22Rv1 (cell line): ENCODE data around the gene FBXO10.

Experiments
- CTCF ChIP-seq: fragments of 450-650 bp; IDR thresholded peaks from 2 replicates; pipeline ENCODE4 v1.5.1; 2017; ENCODE audit warnings: mild to moderate bottlenecking
- ZFX ChIP-seq: fragments of 450-650 bp; IDR thresholded peaks from 2 replicates; pipeline ENCODE4 v1.6.1; 2017; ENCODE audit warnings: antibody characterized with exemption, borderline replicate concordance

- TF ChIP-seq CTCF (no peak), ZFX (no peak)
These were observed 1.2 kb downstream of the FBXO10 start for GRCh38 chr9:37575001-37575400.
